HEK293 (cell line): ENCODE measurements around the gene CAPZB.

ENCODE experiments used
- CTCF ChIA-PET: fragments of 350-600 bp; formaldehyde crosslinking; extraction: SDS; loops from one replicate; lab custom pipeline; 2021; ENCODE audit warnings: antibody characterized with exemption; lab: Yijun Ruan, JAX
- POLR2A ChIA-PET: fragments of 300-600 bp; formaldehyde crosslinking; extraction: SDS; loops from one replicate; lab custom pipeline; 2020; ENCODE audit warnings: antibody characterized with exemption, inconsistent platforms; lab: Yijun Ruan, JAX
- H3K27ac ChIP-seq: fragments of 200-500 bp; sonication (Bioruptor generic); 2 replicates; pipeline ENCODE4 v1.5.1; 2014; ENCODE audit warnings: low read depth, low read length, control low read depth, inconsistent platforms; ENCODE audit errors: extremely low read depth
- H3K36me3 ChIP-seq, 2 experiments: fragments of 200-500 bp in 1 of 2; sonication (Bioruptor generic) in 1 of 2; 1 replicate in 1 of 2; 2 replicates in 1 of 2; pipeline ENCODE4 v1.5.1; 2014 to 2017; ENCODE audit warnings: inconsistent platforms in 2 of 2, low read length in 2 of 2; ENCODE audit not compliant: control insufficient read depth in 2 of 2, insufficient read depth in 1 of 2
- H3K4me1 ChIP-seq: fragments of 200-500 bp; sonication (Bioruptor generic); 2 replicates; pipeline ENCODE4 v1.5.1; 2014; ENCODE audit warnings: mild to moderate bottlenecking, low read length, inconsistent platforms; ENCODE audit not compliant: control insufficient read depth, insufficient read depth
- H3K4me3 ChIP-seq: 2 replicates; pipeline ENCODE4 v1.5.1; 2011; ENCODE audit warnings: low read depth, mild to moderate bottlenecking, control low read depth, low read length, moderate library complexity
- H3K9me3 ChIP-seq: fragments of 200-500 bp; sonication (Bioruptor generic); 2 replicates; pipeline ENCODE4 v1.5.1; 2014; ENCODE audit warnings: low read depth, low read length, inconsistent platforms; ENCODE audit not compliant: control insufficient read depth, insufficient read depth
- ATF2 ChIP-seq: fragments of 450-650 bp; formaldehyde crosslinking; IDR thresholded peaks from 2 replicates; pipeline ENCODE4 v1.5.1; 2016; ENCODE audit warnings: missing biosample characterization, missing genetic modification characterization, low read depth
- BCL11B ChIP-seq: fragments of 450-650 bp; formaldehyde crosslinking; IDR thresholded peaks from 2 replicates; pipeline ENCODE4 v1.5.1; 2016; ENCODE audit warnings: low read depth, missing biosample characterization, missing genetic modification characterization
- GLI2 ChIP-seq: fragments of 450-650 bp; formaldehyde crosslinking; IDR thresholded peaks from 2 replicates; pipeline ENCODE4; 2017; ENCODE audit warnings: missing biosample characterization, missing genetic modification characterization, low read depth, borderline replicate concordance
- GLIS2 ChIP-seq: fragments of 450-650 bp; formaldehyde crosslinking; IDR thresholded peaks from 2 replicates; pipeline ENCODE4 v1.5.1; 2016; ENCODE audit warnings: missing biosample characterization, missing genetic modification characterization
- HIC1 ChIP-seq: fragments of 450-650 bp; formaldehyde crosslinking; IDR thresholded peaks from 2 replicates; pipeline ENCODE4 v1.5.1; 2016; ENCODE audit warnings: missing biosample characterization, missing genetic modification characterization
- INSM2 ChIP-seq: fragments of 450-650 bp; formaldehyde crosslinking; IDR thresholded peaks from 2 replicates; pipeline ENCODE4 v1.5.1; 2016; ENCODE audit warnings: missing biosample characterization, missing genetic modification characterization
- SETDB1 ChIP-seq: IDR thresholded peaks from one replicate; pipeline ENCODE4 v1.6.1; 2017; ENCODE audit warnings: mild to moderate bottlenecking, low read length, moderate library complexity, mixed read lengths; ENCODE audit not compliant: insufficient read length
- ZBTB1 ChIP-seq: fragments of 450-650 bp; formaldehyde crosslinking; IDR thresholded peaks from 2 replicates; pipeline ENCODE4 v1.5.1; 2016; ENCODE audit warnings: missing biosample characterization, missing genetic modification characterization
- ZFHX2 ChIP-seq: fragments of 450-650 bp; formaldehyde crosslinking; conservative IDR thresholded peaks from 2 replicates; pipeline ENCODE4 v1.5.1; 2016; ENCODE audit warnings: missing biosample characterization, missing genetic modification characterization
- ZFP37 ChIP-seq: fragments of 450-650 bp; formaldehyde crosslinking; IDR thresholded peaks from 2 replicates; pipeline ENCODE4 v1.5.1; 2016; ENCODE audit warnings: missing biosample characterization, missing genetic modification characterization
- ZNF175 ChIP-seq: fragments of 450-650 bp; formaldehyde crosslinking; IDR thresholded peaks from 2 replicates; pipeline ENCODE4 v1.5.1; 2016; ENCODE audit warnings: missing biosample characterization, missing genetic modification characterization
- ZNF223 ChIP-seq: fragments of 450-650 bp; formaldehyde crosslinking; IDR thresholded peaks from 2 replicates; pipeline ENCODE4 v1.5.1; 2016; ENCODE audit warnings: missing biosample characterization, missing genetic modification characterization
- ZNF302 ChIP-seq: fragments of 450-650 bp; formaldehyde crosslinking; IDR thresholded peaks from 2 replicates; pipeline ENCODE4 v1.5.1; 2016; ENCODE audit warnings: missing biosample characterization, missing genetic modification characterization, low read depth
- ZNF391 ChIP-seq: fragments of 450-650 bp; formaldehyde crosslinking; IDR thresholded peaks from 2 replicates; pipeline ENCODE4 v1.5.1; 2016; ENCODE audit warnings: low read depth, missing biosample characterization, missing genetic modification characterization, borderline replicate concordance
- ZNF398 ChIP-seq: fragments of 450-650 bp; formaldehyde crosslinking; IDR thresholded peaks from 2 replicates; pipeline ENCODE4 v1.5.1; 2017; ENCODE audit warnings: missing biosample characterization, missing genetic modification characterization
- ZNF48 ChIP-seq: fragments of 450-650 bp; formaldehyde crosslinking; IDR thresholded peaks from 2 replicates; pipeline ENCODE4 v1.5.1; 2016; ENCODE audit warnings: missing biosample characterization, missing genetic modification characterization
- ZNF501 ChIP-seq: fragments of 450-650 bp; formaldehyde crosslinking; IDR thresholded peaks from 2 replicates; pipeline ENCODE4 v1.5.1; 2016; ENCODE audit warnings: missing biosample characterization, missing genetic modification characterization
- ZNF514 ChIP-seq: fragments of 450-650 bp; formaldehyde crosslinking; IDR thresholded peaks from 2 replicates; pipeline ENCODE4 v1.5.1; 2016; ENCODE audit warnings: missing biosample characterization, missing genetic modification characterization
- ZNF639 ChIP-seq: fragments of 450-650 bp; formaldehyde crosslinking; IDR thresholded peaks from 2 replicates; pipeline ENCODE4 v1.5.1; 2016; ENCODE audit warnings: missing biosample characterization, missing genetic modification characterization
- ZNF76 ChIP-seq: fragments of 450-650 bp; formaldehyde crosslinking; IDR thresholded peaks from 2 replicates; pipeline ENCODE4; 2016; ENCODE audit warnings: low read depth, missing biosample characterization, missing genetic modification characterization, borderline replicate concordance
- ZSCAN5A ChIP-seq: fragments of 450-650 bp; formaldehyde crosslinking; IDR thresholded peaks from 2 replicates; pipeline ENCODE4 v1.5.1; 2016; ENCODE audit warnings: missing biosample characterization, missing genetic modification characterization

The CAPZB gene

GRCh38 chr1:19484798-19485361 lies 459 bp downstream of the CAPZB start (continued):
- no peak for TF ChIP-seq ZNF391 (tag by site-specific recombination)
- peak; percentile 55; the same call in 1 of the 2 replicates for TF ChIP-seq BCL11B (tag by site-specific recombination)
- TF ChIP-seq ZSCAN5A (tag by site-specific recombination) = peak; percentile 74; the same call in 1 of the 2 replicates
- TF ChIP-seq SETDB1 = no peak
- peak; percentile 72 for TF ChIP-seq ZFHX2
- TF ChIP-seq ZNF398 (tag by site-specific recombination) = peak; percentile 56
- TF ChIP-seq ZNF639 (tag by site-specific recombination) = no peak
- no peak for TF ChIP-seq ZNF302 (tag by site-specific recombination)
- TF ChIP-seq ATF2 = no peak

- Histone ChIP-seq H3K36me3 (peaks cover 0 to 39% of the 10 kb centered on the region in 2 experiments; a peak in 1 of 3 replicates), H3K27ac (peak overlapping the region; percentile 79; the same call in 1 of the 2 replicates), H3K4me1 (peaks cover 8% of the 10 kb centered on the region), H3K9me3 (no peaks in the 10 kb centered on the region), H3K4me3 (peak overlapping the region; percentile 91)
- ChIA-PET CTCF (interaction anchor here (0.5 kb wide), 1 partner anchor 41 kb away, joined by 3 read pairs; no protein-coding TSS in a partner anchor), POLR2A (interaction anchor here (1.0 to 1.4 kb wide), 2 partner anchors 13 to 43 kb away, joined by 3 to 6 read pairs; no protein-coding TSS in a partner anchor)
- peak; percentile 24; the same call in 1 of the 2 replicates for TF ChIP-seq HIC1 (tag by site-specific recombination)
- no peak for TF ChIP-seq ZNF48
Observed at GRCh38 chr1:19484338-19484797, 971 bp downstream of the CAPZB start.

- H3K27ac ChIP-seq = no peak overlapping the region
- CTCF ChIA-PET = interaction anchor here (0.5 kb wide), 1 partner anchor 41 kb away, joined by 3 read pairs; no protein-coding TSS in a partner anchor
- H3K4me1 ChIP-seq = peaks cover 8% of the 10 kb centered on the region
- no peak overlapping the region for H3K4me3 ChIP-seq
- no peaks in the 10 kb centered on the region for H3K9me3 ChIP-seq
- H3K36me3 ChIP-seq = peaks cover 0 to 42% of the 10 kb centered on the region in 2 experiments; a peak in 1 of 3 replicates
- POLR2A ChIA-PET = no interaction called here
- no peak for TF ChIP-seq GLI2
- no peak for TF ChIP-seq INSM2 (tag by site-specific recombination)
- TF ChIP-seq ZNF223 (tag by site-specific recombination) = no peak
- no peak for TF ChIP-seq ZNF76
- TF ChIP-seq ZNF175 (tag by site-specific recombination) = no peak
- no peak for TF ChIP-seq ZBTB1 (tag by site-specific recombination)
- TF ChIP-seq GLIS2 (tag by site-specific recombination) = no peak
- no peak for TF ChIP-seq ZNF514 (tag by site-specific recombination)
- no peak for TF ChIP-seq ZNF501 (tag by site-specific recombination)
- no peak for TF ChIP-seq ZFP37 (tag by site-specific recombination)
Observed at GRCh38 chr1:19483691-19484090, 1.6 kb downstream of the CAPZB start.
